GM19025 (cell line): ENCODE data around the gene ACSF3.

Source experiments
- ATAC-seq: cut with Tn5 transposase; IDR thresholded peaks from one replicate; pipeline ENCODE4 v1.9.1; 2021; ENCODE audit warnings: mild to moderate bottlenecking, low read depth, moderate library complexity; ENCODE audit not compliant: unreplicated experiment

ACSF3 gene

DNA sequence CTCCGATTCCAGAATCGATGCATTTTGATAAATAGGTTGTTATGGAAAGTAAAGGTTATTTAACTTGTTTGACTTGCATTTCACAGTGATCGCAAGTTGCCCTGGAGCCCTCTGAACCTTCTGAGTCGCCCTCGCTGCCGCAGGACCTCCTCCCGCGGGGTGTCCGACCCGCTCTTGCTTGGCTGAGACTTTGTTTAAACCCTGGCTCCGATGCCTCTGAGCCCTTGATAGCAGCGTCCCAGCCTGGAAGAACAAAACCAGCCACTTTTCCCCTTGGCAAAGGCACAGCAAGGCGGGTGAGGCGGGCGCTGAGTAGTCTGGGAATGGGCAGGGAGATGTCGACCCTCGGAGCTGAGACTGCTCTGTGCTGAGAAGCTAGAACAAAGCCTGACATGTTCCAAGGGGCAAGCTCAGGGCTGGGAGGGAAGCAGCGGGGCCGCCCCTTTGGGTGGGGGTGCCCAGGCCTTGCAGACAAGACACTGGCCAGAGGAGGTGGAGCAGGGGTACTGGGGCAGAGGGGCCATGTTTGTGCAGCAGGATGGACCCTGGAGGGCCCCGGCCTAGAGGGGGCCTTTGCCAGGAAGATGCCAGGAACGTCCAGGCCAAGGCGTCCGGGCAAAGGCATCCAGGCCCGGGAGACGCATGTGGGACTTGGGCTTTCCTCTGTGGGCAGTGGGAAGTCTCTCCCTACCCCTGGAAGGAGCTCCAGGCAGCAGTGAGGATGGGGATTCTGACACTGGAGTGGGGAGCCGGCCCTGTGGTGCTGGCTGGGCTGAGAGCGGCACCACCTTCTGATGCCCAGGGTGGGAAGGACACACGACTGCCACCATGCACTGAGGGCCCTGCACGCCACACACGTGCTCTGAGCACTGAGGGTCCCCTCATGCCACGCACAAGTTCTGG is 47.6 kb downstream of the ACSF3 start:
- no peak for ATAC-seq

GRCh38 chr16:89141884-89142267 is 48.2 kb downstream of the ACSF3 start:
- ATAC-seq = no peak

- no peak for ATAC-seq
These were observed 49.0 kb downstream of the ACSF3 start for GRCh38 chr16:89142474-89143195.

GRCh38 chr16:89143201-89143741 is 49.6 kb downstream of the ACSF3 start:
- ATAC-seq = no peak

GRCh38 chr16:89143911-89144675 is 50.4 kb downstream of the ACSF3 start:
- ATAC-seq = no peak

DNA sequence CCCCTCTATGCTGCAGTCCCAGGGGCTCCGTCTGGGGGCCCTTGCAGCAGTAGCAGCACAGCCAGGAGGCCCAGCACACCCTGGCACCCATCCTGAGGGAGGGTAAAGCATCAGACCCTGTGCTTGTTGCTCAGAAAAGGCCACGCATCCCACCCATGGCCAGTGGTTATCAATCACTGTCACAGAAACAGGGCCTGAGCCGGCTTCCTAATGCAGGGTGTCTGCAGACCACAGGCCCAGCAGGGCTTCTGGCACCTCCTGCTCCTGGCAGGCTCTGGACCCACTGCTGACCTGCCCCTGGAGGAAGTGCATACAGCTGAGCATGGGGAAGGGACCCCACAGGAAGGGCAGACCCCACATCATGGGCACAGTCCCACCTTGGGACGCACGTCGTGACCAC is 51.0 kb downstream of the ACSF3 start:
- no peak for ATAC-seq

DNA sequence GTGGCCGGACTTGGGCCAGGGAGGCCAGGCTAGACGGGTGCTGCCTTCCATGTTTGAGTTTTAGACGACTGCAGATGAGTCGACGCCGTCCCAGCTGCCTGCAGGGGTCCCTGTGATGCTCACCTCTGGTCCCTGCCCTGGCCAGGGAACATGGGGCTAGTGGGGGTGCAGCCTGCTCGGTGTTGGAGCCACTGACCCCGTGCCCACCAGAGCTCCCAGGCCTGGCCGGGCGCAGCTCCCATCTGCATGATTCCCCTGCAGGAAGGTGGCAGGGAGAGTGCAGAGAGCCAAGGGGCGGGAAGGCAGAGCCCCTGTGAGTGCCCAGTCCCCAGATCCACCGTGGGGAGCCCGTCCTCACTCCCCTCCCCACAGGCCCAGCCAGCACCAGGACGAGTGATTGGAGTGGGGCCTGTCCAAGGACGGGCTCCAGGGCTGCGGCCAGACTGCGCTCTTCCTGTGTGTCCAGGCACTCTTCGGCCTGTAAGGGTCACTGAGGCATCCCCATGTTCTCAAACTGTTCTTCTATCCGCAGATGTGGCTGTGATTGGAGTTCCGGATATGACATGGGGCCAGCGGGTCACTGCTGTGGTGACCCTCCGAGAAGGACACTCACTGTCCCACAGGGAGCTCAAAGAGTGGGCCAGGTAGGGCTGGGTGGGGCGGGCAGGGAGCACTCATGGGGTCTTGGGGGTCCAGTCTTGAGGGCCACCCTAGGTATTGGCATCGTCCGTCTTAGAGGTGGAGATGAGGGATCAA is 51.9 kb downstream of the ACSF3 start:
- no peak for ATAC-seq

DNA sequence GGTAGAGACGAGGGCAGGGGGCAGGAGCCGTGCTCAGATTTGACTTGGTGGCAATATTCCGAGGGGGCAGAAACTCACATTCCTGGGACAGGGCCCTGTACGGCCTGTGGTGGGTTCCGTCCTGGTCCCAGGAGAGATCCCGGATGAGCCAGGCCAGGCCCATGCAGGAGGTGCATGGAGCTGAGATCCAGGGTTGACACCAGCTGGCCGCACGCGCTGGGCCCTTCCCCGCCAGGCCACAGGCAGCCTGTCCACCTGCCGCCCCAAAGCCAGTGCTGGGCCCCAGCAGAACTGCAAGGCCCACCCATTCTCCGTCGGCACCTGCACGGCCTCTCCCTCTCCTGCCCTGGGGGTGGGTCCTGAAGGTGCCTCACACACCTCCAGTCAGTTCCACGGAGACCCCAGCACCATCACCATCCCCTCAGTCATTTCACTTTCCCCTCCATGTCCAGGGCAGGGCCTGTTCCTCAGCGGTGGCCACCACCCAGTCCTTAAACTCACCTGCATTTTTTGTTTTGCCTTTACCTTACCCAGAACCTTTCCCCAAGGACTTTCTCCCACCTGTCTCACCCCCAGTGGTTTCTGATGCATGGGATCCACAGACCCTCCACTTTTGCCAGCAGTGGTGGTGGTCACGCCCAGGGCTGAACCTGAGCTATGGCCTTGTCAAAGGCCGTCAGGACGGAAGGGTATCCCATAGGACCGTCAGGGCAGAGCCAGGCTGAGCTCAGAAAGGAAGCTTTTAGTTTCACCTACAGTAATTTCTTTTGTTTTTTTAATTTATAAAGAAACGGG is 52.8 kb downstream of the ACSF3 start:
- no peak for ATAC-seq

DNA sequence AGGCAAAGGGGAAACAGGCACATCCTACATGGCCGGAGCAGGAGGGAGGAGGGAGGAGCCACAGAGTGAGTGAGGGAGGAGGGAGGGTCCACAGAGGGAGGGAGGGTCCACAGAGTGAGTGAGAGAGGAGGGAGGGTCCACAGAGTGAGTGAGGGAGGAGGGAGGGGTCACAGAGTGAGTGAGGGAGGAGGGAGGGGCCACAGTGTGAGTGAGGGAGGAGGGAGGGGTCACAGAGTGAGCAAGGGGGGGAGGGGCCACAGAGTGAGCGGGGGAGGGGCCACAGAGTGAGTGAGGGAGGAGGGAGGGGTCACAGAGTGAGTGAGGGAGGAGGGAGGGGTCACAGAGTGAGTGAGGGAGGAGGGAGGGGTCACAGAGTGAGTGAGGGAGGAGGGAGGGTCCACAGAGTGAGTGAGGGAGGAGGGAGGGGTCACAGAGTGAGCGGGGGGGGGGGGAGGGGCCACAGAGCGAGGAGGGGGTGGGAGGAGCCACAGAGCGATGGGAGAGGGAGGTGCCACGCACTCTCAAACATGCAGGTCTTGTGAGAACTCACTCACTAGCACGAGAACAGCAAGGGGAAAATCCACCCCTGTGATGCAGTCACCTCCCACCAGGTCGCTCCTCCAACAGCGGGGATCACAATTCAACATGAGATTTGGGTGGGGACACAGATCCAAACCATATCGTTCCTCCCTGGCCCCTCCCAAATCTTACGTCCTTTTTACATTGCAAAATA is 53.6 kb downstream of the ACSF3 start:
- ATAC-seq = no peak

- no peak for ATAC-seq
These were observed 55.7 kb downstream of the ACSF3 start for GRCh38 chr16:89149386-89149785.

GRCh38 chr16:89150090-89150835 is 56.6 kb downstream of the ACSF3 start:
- no peak for ATAC-seq

GRCh38 chr16:89150981-89151380 is 57.3 kb downstream of the ACSF3 start:
- ATAC-seq = no peak

GRCh38 chr16:89152831-89153700 is 59.4 kb downstream of the ACSF3 start:
- no peak for ATAC-seq

DNA sequence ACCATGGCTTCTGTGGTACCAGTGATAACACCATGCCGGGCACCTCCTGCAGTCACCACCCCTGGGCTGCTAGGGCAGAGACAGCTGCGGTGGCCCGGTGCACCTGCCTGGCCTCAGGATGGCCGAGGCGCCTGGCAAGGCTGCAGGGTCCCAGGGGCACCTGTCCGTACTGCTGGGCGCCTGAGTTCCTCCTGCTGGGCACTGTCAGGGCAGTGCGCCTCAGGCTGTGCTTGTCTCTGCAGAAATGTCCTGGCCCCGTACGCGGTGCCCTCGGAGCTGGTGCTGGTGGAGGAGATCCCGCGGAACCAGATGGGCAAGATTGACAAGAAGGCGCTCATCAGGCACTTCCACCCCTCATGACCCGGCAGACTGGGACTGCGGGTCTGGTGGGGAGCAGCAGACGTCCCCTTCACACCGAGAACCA is 60.2 kb downstream of the ACSF3 start:
- ATAC-seq = no peak

DNA sequence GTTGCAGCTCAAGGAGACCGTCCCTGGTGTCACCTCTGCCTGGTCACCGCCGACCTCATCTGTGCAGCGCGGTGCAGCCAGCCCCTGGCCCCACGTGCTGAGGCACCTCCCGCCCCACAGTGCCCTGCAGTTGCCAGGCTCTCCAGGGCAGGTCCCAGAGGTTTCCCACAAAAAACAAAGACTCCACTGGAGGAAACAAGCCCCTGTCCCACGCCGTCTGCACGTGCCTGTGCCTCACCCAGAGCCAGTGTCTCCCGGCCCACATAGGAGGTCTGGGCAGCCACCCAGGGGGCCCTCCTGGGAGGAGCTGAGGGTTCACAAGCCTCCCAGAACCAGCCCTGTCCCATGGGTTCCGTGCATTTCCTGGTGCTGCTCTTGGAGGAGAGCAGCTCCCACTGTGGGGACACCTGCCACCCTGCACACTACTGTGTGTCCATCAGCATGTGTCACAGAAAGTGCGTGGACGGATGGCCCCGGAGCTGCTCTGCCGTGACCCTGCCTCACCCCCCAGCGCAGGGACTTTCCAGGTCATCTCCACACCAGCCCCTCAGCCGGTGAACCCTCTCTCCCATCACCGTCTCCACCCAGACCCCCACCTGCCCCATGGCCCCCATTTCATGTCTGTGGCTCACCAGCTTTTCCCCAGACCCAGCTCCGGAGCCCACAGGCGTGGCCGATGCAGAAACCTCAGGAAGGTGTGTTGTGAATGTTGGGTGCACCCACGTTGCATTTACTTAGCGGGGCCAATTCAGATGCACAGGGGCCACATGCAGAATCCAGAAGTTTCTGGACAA is 60.9 kb downstream of the ACSF3 start:
- ATAC-seq = no peak

DNA sequence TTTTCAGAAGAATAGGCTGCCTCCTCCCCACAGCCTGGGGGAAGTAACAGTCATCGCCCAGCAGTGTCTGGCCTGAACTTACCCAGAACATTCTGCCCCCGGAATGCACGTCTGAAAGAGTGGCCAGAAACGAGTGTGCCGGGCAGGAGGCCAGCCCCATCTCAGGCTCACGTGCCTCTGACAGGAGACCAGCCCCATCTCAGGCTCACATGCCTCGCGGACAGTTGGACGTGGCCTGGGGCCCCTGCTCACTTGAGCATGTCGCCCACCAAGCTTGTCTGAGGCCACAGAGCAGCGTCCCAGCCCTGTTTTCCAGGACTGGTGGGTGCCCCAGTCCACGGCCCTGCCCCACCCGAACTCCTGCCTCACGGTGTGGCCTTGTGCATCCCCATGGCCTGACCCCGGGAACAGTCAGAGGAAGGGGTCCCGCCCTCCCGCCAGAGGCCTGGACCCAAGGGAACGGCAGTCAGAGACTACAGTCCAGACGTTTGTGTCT is 61.6 kb downstream of the ACSF3 start:
- no peak for ATAC-seq
